K562 (cell line): Measurements from ENCODE around the gene ANKMY1.

Source experiments
- DLX4 ChIP-seq: fragments of 250-450 bp; sonication (Bioruptor Pico); IDR thresholded peaks from 2 replicates; pipeline ENCODE4 v1.6.1; 2021; ENCODE audit warnings: mild to moderate bottlenecking
- GATAD2A ChIP-seq: fragments of 450-650 bp; IDR thresholded peaks from 2 replicates; pipeline ENCODE4 v1.6.1; 2017
- MAX ChIP-seq: sonication (generic); formaldehyde crosslinking; IDR thresholded peaks from 2 replicates; pipeline ENCODE4 v1.9.0; 2022; ENCODE audit warnings: mild to moderate bottlenecking, missing genetic modification reagents
- POLR2AphosphoS5 ChIP-seq: IDR thresholded peaks from 2 replicates; pipeline ENCODE4 v1.6.1; 2011; ENCODE audit warnings: mild to moderate bottlenecking, low read depth, low read length, moderate library complexity; ENCODE audit not compliant: control insufficient read depth, insufficient read depth

- TF ChIP-seq MAX (CRISPR knock-in tag) (no peak), POLR2AphosphoS5 (no peak), DLX4 (CRISPR knock-in tag) (no peak), GATAD2A (no peak)
Observed at GRCh38 chr2:240439698-240440151, 118.1 kb downstream of the ANKMY1 start.
